T-helper 17 cell (primary cell): ENCODE measurements around the gene FMN1. TPM values are rescaled to one million over a fixed set of nuclear protein-coding genes. Genes with fewer than 3 reads are reported as not detected.
"Not testable (repeated sequence)": the region's sequence is repeated elsewhere in the genome, so short reads cannot be mapped to it uniquely, and the experiment has no call there.

Experiments
- ATAC-seq: fragments of 150-1000 bp; cut with Tn5 transposase; 2 replicates; pipeline ENCODE4 v1.10.0; 2021; ENCODE audit warnings: mild to moderate bottlenecking, moderate library complexity
- DNase-seq, 3 donors: peaks; one replicate each; pipeline versions ENCODE4 v3.0.0 to v3.0.0-alpha.2; 2020 to 2021
- H3K9me3 ChIP-seq: one replicate; pipeline ENCODE4 v1.7.0; 2013; ENCODE audit warnings: low read length, mild to moderate bottlenecking; ENCODE audit not compliant: control insufficient read depth, poor library complexity, severe bottlenecking
- H3K27ac Mint-ChIP-seq: one replicate; pipeline ENCODE4 v1.8.0; 2022; ENCODE audit warnings: mild to moderate bottlenecking, moderate library complexity, mixed read lengths
- H3K27me3 Mint-ChIP-seq: one replicate; pipeline ENCODE4 v1.8.0; 2022; ENCODE audit warnings: mixed read lengths
- H3K36me3 Mint-ChIP-seq: one replicate; pipeline ENCODE4 v1.8.0; 2022; ENCODE audit warnings: low read depth, mixed read lengths
- H3K4me1 Mint-ChIP-seq: one replicate; pipeline ENCODE4 v1.8.0; 2022; ENCODE audit warnings: mild to moderate bottlenecking, mixed read lengths
- H3K4me3 Mint-ChIP-seq: one replicate; pipeline ENCODE4 v1.8.0; 2022; ENCODE audit warnings: mild to moderate bottlenecking, moderate library complexity, mixed read lengths
- total RNA-seq, 4 donors: library from RNA in 2 of 4; stranded (reverse) in 2 of 4; gene quantifications; one replicate each; pipeline ENCODE4 v1.2.3 and lab custom pipeline; 2022 to 2026

Gene FMN1
- total RNA-seq, 2 donors from 2014 or later: 18.7 to 35.2 TPM

DNA sequence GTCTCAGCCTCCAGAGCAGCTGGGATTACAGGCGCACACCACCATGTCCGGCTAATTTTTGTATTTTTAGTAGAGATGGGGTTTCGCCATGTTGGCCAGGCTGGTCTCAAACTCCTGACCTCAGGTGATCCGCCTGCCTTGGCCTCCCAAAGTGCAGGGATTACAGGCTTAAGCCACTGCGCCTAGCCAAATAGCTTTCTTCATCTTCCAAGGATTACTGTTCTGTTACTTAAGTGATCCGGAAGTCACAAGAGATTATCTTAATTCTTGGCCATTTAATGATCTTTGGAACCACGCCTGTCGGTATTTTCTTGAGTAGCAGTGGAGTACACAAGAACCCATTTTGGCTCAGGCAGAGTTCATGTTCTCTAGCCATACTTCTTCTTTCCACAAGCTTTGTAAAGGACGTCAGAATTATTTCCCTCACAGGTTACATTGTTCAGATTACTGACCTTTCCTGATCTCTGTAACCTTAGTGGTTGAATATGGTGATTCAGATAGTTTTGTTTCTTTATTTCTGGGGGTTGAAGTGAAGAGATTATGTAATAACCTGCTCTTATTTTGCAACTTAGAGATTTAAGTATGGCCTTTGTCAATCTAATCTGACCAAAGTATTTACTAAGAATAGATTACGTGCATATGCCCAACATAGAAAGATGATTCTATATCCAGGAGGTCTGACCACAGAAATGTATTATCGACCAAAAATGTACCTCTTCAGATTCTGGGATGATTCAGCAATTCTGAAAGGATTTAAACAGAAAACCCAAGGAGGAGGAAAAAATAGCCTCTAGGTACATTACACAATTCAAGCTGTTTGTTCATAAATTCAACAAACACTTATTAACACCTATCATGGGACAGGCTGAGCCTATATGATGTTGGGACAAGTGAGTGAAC, 344.5 kb downstream of the FMN1 start:
- Mint-ChIP-seq H3K4me3 (no peak overlapping the region), H3K27ac (no peak overlapping the region), H3K27me3 (no peaks in the 10 kb centered on the region), H3K4me1 (no peaks in the 10 kb centered on the region), H3K36me3 (peaks cover 3% of the 10 kb centered on the region)
- no peak for DNase-seq
- ATAC-seq: no peak
- H3K9me3 ChIP-seq: no peaks in the 10 kb centered on the region

- H3K27me3 Mint-ChIP-seq, ATAC-seq, H3K4me1 Mint-ChIP-seq, H3K4me3 Mint-ChIP-seq, DNase-seq, H3K36me3 Mint-ChIP-seq, H3K9me3 ChIP-seq, H3K27ac Mint-ChIP-seq: not testable (repeated sequence)
Measured at GRCh38 chr15:32846671-32847070, 347.8 kb downstream of the FMN1 start.

GRCh38 chr15:32844118-32844711, 350.3 kb downstream of the FMN1 start:
- no peak for DNase-seq
- H3K4me1 Mint-ChIP-seq: peaks cover 4% of the 10 kb centered on the region

GRCh38 chr15:32843219-32843815, 351.2 kb downstream of the FMN1 start:
- ATAC-seq (no peak), DNase-seq (no peak)
- Mint-ChIP-seq H3K27ac (no peak overlapping the region), H3K4me1 (peaks cover 4% of the 10 kb centered on the region), H3K36me3 (peaks cover 6% of the 10 kb centered on the region), H3K27me3 (peaks cover 6% of the 10 kb centered on the region), H3K4me3 (no peak overlapping the region)
- no peaks in the 10 kb centered on the region for H3K9me3 ChIP-seq

More at GRCh38 chr15:32844118-32844711, 350.3 kb downstream of the FMN1 start:
- no peak for ATAC-seq
- H3K9me3 ChIP-seq: no peaks in the 10 kb centered on the region
- Mint-ChIP-seq H3K4me3 (no peak overlapping the region), H3K27ac (no peak overlapping the region), H3K27me3 (peaks cover 6% of the 10 kb centered on the region), H3K36me3 (peaks cover 6% of the 10 kb centered on the region)

- Mint-ChIP-seq H3K27ac (no peak overlapping the region), H3K4me3 (no peak overlapping the region), H3K27me3 (peaks cover 6% of the 10 kb centered on the region), H3K36me3 (peaks cover 5% of the 10 kb centered on the region), H3K4me1 (peaks cover 4% of the 10 kb centered on the region)
- DNase-seq (no peak), ATAC-seq (no peak)
- H3K9me3 ChIP-seq: no peaks in the 10 kb centered on the region
Measured at GRCh38 chr15:32842081-32842480, 352.4 kb downstream of the FMN1 start.

GRCh38 chr15:32840507-32841245, 353.8 kb downstream of the FMN1 start:
- DNase-seq (no peak), ATAC-seq (no peak)
- Mint-ChIP-seq H3K4me3 (no peak overlapping the region), H3K27me3 (peaks cover 6% of the 10 kb centered on the region), H3K4me1 (peaks cover 4% of the 10 kb centered on the region), H3K27ac (no peak overlapping the region), H3K36me3 (peaks cover 7% of the 10 kb centered on the region)
- no peaks in the 10 kb centered on the region for H3K9me3 ChIP-seq

DNA sequence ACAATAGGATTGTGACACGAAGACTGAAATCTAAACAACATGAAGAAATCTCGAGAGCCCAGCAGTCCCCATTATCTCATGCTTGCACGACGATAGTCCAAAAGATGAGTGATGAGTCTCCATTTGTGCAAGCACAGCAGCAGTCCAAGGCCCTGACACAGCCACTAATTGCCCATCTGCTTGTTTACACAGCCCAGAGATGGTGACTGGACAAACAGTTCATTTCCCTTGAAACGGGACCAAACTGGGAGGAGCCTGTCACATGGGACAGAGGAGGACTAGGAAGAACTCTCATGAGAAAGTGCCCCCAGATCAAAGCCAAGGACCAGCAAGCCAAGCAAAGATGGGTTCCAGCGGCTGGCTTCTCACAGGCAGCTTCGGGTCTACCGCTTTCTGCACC, 355.7 kb downstream of the FMN1 start:
- ATAC-seq: no peak
- DNase-seq: no peak
- H3K4me1 Mint-ChIP-seq: peaks cover 4% of the 10 kb centered on the region
- peaks cover 6% of the 10 kb centered on the region for H3K27me3 Mint-ChIP-seq
- no peaks in the 10 kb centered on the region for H3K9me3 ChIP-seq
- H3K4me3 Mint-ChIP-seq: no peak overlapping the region
- no peak overlapping the region for H3K27ac Mint-ChIP-seq
- peaks cover 7% of the 10 kb centered on the region for H3K36me3 Mint-ChIP-seq

- ATAC-seq (no peak), DNase-seq (no peak)
- H3K36me3 Mint-ChIP-seq: peaks cover 7% of the 10 kb centered on the region
- H3K9me3 ChIP-seq: no peaks in the 10 kb centered on the region
- H3K4me3 Mint-ChIP-seq: no peak overlapping the region
- H3K27ac Mint-ChIP-seq: no peak overlapping the region
- peaks cover 6% of the 10 kb centered on the region for H3K27me3 Mint-ChIP-seq
- peaks cover 4% of the 10 kb centered on the region for H3K4me1 Mint-ChIP-seq
Measured at GRCh38 chr15:32838338-32838737, 356.2 kb downstream of the FMN1 start.

GRCh38 chr15:32837935-32838334, 356.6 kb downstream of the FMN1 start:
- no peak overlapping the region for H3K27ac Mint-ChIP-seq
- H3K36me3 Mint-ChIP-seq: peaks cover 7% of the 10 kb centered on the region
- peaks cover 6% of the 10 kb centered on the region for H3K27me3 Mint-ChIP-seq
- no peaks in the 10 kb centered on the region for H3K9me3 ChIP-seq
- ATAC-seq (no peak), DNase-seq (no peak)
- H3K4me1 Mint-ChIP-seq: peaks cover under 1% of the 10 kb centered on the region
- H3K4me3 Mint-ChIP-seq: no peak overlapping the region

DNA sequence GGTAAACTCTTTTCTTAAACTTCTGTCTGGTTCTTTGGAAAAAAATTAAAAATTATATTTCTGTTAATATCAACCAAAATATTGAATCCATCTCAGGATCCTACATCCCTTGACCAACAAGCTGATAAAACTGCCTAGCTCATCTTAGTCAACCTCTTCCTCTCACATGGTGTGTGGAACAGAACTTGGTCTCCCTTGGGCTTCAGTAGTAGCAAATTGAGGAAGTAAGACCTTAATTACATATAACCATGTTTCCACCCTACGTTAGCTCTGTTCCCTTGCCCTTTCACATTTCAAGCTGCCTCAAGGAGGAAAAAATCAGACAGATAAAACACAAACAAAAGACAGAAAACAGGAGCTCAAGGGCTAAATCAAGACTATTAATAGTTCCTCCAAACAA, 360.4 kb downstream of the FMN1 start:
- ATAC-seq (peak; percentile 48), DNase-seq (no peak)
- Mint-ChIP-seq H3K27me3 (no peaks in the 10 kb centered on the region), H3K36me3 (peaks cover 6% of the 10 kb centered on the region), H3K27ac (no peak overlapping the region), H3K4me3 (no peak overlapping the region), H3K4me1 (no peaks in the 10 kb centered on the region)
- no peaks in the 10 kb centered on the region for H3K9me3 ChIP-seq

DNA sequence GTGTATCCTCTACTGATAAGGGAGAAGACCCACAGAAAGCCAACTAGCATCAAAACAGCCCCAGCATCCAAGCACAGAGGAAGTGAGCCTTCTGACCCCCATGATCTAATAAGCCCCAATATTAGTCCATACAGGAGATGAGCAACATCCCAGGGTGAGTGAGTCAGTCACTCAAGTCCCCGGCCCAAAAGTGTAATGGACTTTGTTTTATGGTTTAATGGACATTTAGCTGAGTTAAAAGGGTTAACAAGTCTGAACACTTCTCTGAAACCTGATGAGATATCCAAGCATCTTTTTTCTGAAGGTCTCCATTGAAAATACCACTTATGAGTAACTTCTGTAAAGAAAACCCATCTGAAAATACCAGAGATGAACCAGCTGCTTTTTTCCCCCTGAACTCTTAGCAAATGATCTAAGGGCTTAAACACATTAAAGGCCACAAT, 361.1 kb downstream of the FMN1 start:
- no peaks in the 10 kb centered on the region for H3K9me3 ChIP-seq
- no peaks in the 10 kb centered on the region for H3K4me1 Mint-ChIP-seq
- no peak overlapping the region for H3K4me3 Mint-ChIP-seq
- no peak overlapping the region for H3K27ac Mint-ChIP-seq
- H3K36me3 Mint-ChIP-seq: peaks cover 6% of the 10 kb centered on the region
- DNase-seq (no peak), ATAC-seq (no peak)
- no peaks in the 10 kb centered on the region for H3K27me3 Mint-ChIP-seq

DNA sequence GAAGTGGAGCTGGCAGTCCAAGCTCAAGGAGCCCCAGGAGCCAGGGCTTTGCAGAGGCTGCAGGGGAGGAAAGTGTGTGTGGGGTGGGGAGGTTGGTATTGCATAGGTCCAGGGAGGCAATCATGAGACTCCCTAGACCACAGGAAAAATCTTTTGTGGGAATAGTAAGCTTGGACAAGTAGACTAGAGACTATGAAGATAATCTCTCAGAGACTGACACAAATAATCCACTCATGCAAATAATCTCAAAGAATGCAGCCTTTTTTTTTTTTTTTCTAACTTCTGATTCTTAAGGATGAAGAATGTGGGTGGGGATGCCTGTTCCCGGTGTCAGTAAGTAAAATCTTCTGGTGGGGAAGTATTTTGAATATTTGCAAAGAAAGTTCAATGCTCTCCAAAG, 363.0 kb downstream of the FMN1 start:
- Mint-ChIP-seq H3K4me3 (no peak overlapping the region), H3K4me1 (no peaks in the 10 kb centered on the region), H3K27ac (no peak overlapping the region), H3K36me3 (peaks cover 2% of the 10 kb centered on the region), H3K27me3 (no peaks in the 10 kb centered on the region)
- ATAC-seq (no peak), DNase-seq (no peak)
- no peaks in the 10 kb centered on the region for H3K9me3 ChIP-seq

DNA sequence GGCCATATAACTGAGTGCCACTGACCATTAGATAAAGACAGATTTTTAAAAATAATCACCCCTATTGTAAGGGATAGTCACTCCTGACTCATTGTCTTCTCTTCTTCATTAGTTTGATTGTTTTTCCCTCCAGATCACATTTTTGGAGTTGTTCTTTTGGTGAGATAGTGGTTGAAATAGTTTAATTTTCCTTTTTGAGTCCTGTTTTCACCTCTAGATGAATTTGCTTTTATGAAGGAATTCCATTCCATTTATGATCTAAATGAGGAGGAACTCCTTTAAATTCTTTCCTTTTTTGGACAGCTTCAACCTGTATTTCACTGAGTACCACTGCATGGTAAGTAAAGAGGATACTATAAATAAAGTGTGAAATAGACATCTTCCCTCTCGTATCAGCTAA, 364.3 kb downstream of the FMN1 start:
- no peaks in the 10 kb centered on the region for H3K4me1 Mint-ChIP-seq
- ATAC-seq: no peak
- H3K4me3 Mint-ChIP-seq: no peak overlapping the region
- no peaks in the 10 kb centered on the region for H3K27me3 Mint-ChIP-seq
- no peaks in the 10 kb centered on the region for H3K9me3 ChIP-seq
- no peak overlapping the region for H3K27ac Mint-ChIP-seq
- DNase-seq: no peak
- peaks cover 4% of the 10 kb centered on the region for H3K36me3 Mint-ChIP-seq
